ENCODE measurements around the gene ITIH3.

The ITIH3 gene

GRCh38 chr3:52782412-52783210 is 12.0 kb upstream of the ITIH3 start:
- TF ChIP-seq, protein P1, sequence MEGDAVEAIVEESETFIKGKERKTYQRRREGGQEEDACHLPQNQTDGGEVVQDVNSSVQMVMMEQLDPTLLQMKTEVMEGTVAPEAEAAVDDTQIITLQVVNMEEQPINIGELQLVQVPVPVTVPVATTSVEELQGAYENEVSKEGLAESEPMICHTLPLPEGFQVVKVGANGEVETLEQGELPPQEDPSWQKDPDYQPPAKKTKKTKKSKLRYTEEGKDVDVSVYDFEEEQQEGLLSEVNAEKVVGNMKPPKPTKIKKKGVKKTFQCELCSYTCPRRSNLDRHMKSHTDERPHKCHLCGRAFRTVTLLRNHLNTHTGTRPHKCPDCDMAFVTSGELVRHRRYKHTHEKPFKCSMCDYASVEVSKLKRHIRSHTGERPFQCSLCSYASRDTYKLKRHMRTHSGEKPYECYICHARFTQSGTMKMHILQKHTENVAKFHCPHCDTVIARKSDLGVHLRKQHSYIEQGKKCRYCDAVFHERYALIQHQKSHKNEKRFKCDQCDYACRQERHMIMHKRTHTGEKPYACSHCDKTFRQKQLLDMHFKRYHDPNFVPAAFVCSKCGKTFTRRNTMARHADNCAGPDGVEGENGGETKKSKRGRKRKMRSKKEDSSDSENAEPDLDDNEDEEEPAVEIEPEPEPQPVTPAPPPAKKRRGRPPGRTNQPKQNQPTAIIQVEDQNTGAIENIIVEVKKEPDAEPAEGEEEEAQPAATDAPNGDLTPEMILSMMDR (IDR thresholded peaks at IDR 0.05; ENCODE audit: low read depth, low read length): no peak
- DNase-seq (ENCODE audit: extremely low read depth, low read depth): no peak

DNA sequence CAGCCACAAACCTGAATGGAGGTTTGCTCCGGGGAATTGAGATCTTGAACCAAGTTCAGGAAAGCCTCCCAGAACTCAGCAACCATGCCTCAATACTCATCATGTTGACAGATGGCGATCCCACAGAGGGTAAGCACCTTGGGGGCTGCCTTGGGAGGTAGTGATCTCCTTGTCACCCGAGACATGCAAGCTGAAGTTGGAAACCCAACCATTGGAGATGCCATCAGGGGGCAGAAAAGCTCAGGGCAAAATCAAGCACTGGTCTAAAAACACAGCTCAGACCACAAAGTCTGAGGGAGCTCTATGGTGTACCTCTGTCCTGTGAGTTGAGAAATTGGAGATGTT is 11.4 kb upstream of the ITIH3 start:
- no peak for DNase-seq (ENCODE audit: extremely low read depth, low read depth)
- TF ChIP-seq, protein P1 (IDR thresholded peaks at IDR 0.05; ENCODE audit: low read depth, low read length): no peak

DNA sequence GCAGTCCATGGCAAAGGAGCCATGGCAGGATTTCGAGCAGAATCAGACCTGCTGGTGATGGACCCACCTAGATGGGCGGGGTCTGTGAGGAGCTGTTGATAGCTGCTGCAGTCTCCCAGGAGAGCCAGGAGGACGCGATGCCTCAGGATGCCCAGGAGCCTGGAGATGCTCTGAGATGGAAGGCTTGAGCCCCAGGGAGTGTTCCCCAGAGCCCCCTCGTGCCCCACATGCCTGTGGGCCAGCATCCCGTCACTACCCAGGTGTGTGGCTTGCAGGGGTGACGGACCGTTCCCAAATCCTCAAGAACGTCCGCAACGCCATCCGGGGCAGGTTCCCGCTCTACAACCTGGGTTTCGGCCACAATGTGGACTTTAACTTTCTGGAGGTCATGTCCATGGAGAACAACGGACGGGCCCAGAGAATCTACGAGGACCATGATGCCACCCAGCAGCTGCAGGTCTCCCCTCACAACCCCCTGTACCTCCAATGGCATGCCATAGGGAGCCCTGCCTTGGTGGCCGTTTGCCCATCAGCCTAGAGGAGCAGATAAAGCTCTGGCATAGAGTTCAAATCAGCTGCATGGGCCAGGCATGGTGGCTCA is 10.5 kb upstream of the ITIH3 start:
- TF ChIP-seq, protein P1 (IDR thresholded peaks at IDR 0.05; ENCODE audit: low read depth, low read length): no peak
- no peak for DNase-seq (ENCODE audit: extremely low read depth, low read depth)

DNA sequence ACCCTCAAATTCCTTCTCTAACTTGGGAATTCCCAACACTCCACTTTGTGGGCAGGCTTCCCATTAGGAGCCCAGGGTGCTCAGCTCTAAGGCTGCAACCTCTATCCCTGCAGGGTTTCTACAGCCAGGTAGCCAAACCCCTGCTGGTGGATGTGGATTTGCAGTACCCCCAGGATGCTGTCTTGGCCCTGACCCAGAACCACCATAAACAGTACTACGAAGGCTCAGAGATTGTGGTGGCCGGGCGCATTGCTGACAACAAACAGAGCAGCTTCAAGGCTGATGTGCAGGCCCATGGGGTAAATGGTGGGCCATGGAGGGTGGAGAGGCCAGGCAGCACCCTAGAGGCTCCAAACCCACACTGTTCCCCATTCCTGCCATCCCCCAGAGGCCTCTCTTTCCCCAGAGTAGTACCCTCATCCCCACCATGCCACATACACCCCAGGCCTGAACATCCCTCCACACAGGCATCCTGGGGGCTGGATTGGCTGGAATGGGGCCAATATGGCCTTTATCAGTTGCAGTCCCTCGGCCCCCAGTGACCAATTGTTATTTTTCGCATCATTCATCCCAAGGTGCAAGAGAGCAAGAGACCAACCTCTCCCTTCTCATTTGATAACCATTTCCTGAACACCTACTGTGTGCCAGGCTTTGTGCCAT is 9.5 kb upstream of the ITIH3 start:
- TF ChIP-seq, protein P1 (IDR thresholded peaks at IDR 0.05; ENCODE audit: low read depth, low read length): no peak
- no peak for DNase-seq (ENCODE audit: extremely low read depth, low read depth)

DNA sequence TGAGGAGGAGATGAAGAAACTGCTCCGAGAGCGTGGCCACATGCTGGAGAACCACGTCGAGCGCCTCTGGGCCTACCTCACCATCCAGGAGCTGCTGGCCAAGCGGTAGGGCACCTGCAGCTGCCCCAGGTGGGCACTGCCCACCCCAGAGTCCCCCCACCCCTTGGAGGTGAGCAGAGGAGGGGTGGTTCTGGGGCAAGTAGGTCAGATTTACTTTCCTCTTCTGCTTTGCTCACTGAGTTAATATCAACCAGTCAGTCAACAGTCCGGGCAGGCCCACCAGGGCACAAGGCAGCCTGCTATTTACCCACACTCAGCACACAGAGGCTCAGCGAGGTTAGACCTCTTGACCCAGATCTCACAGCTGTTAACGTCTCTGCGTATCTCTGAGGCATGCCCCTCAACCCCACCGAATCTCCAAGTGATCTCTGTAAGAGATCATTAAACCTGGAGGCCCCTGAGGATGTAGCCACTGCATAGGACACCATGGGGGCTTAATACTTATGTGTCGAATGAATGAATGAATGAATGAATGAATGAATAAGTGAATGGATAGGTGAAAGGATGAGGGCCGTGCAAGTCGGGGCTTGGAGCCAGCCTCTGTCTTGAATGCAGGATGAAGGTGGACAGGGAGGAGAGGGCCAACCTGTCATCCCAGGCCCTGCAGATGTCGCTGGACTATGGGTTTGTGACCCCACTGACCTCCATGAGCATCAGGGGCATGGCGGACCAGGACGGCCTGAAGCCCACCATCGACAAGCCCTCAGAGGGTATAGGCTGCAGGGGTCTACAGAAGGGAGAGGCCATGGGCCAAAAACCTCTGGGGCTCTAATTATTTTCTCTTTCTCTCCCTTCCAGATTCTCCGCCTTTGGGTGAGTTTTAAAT is 8.0 kb upstream of the ITIH3 start:
- TF ChIP-seq, protein P1 (IDR thresholded peaks at IDR 0.05; ENCODE audit: low read depth, low read length): no peak

DNA sequence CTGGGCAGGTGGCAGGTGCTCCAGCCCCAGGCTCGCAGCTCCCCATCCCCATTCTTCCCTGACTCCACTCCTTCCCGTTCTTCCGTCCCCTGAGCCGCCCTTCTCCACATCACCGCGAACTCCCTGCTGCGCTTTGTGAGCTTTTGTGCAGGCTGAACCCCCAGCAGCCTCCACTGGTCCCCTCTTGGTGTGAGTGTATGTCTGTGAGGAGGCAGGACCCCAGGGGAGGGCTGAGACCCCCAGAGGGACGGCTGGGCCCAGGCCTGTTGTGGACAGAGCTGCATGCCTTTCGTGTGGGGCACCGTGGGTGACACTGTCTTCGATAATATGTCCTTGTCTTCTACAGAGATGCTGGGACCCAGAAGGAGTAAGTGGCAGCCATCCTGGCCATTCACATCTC is 7.3 kb upstream of the ITIH3 start:
- TF ChIP-seq, protein P1 (IDR thresholded peaks at IDR 0.05; ENCODE audit: low read depth, low read length): no peak
- DNase-seq (ENCODE audit: extremely low read depth, low read depth): no peak

More for the DNA sequence above, 8.0 kb upstream of the ITIH3 start:
- no peak for DNase-seq (ENCODE audit: extremely low read depth, low read depth)
